Keratinocyte (primary cell): ENCODE data around the gene NUDT9. TPM values are rescaled to one million over a fixed set of nuclear protein-coding genes. Genes with fewer than 3 reads are reported as not detected.

Source experiments
- DNase-seq: peaks from one replicate; pipeline ENCODE4 v3.0.0-alpha.2; 2011; ENCODE audit warnings: low read depth, missing footprints, low spot score
- FAIRE-seq: peaks from 2 replicates; lab custom pipeline; 2011; peaks lifted over from hg19 to GRCh38; lab: Jason Lieb, UNC
- H2AFZ ChIP-seq: 2 replicates; pipeline ENCODE4 v1.6.0; 2012; ENCODE audit warnings: low read length, control low read depth, inconsistent platforms; ENCODE audit not compliant: control insufficient read depth
- H3K27ac ChIP-seq: 2 replicates; pipeline ENCODE4 v1.5.1; 2011; ENCODE audit warnings: low read length; ENCODE audit not compliant: control insufficient read depth, insufficient read depth
- H3K27me3 ChIP-seq: 3 replicates; pipeline ENCODE4 v1.6.0; 2011; ENCODE audit warnings: low read length; ENCODE audit not compliant: control insufficient read depth, insufficient read depth; ENCODE audit errors: extremely low read depth
- H3K36me3 ChIP-seq, 2 experiments: 2 replicates in 1 of 2; 3 replicates in 1 of 2; pipeline ENCODE4 v1.5.1; 2011; ENCODE audit warnings: low read length in 2 of 2, mild to moderate bottlenecking in 1 of 2; ENCODE audit not compliant: control insufficient read depth in 2 of 2, insufficient read depth in 2 of 2; ENCODE audit errors: extremely low read depth in 1 of 2
- H3K4me1 ChIP-seq: 3 replicates; pipeline ENCODE4 v1.5.1; 2011; ENCODE audit warnings: low read length; ENCODE audit not compliant: control insufficient read depth, insufficient read depth; ENCODE audit errors: extremely low read depth
- H3K4me2 ChIP-seq: 3 replicates; pipeline ENCODE4 v1.6.0; 2011; ENCODE audit warnings: low read depth, low read length; ENCODE audit not compliant: control insufficient read depth, insufficient read depth; ENCODE audit errors: extremely low read depth
- H3K4me3 ChIP-seq, 3 experiments: fragments of 200-600 bp in 1 of 3; sonication (generic) in 1 of 3; 2 replicates in 2 of 3; 3 replicates in 1 of 3; pipeline ENCODE4 v1.5.1; 2011 to 2016; ENCODE audit warnings: low read length in 3 of 3, mild to moderate bottlenecking in 3 of 3, control low read depth in 2 of 3, inconsistent platforms in 1 of 3, low read depth in 1 of 3, mixed read lengths in 1 of 3, mixed run types in 1 of 3, moderate library complexity in 1 of 3; ENCODE audit not compliant: control insufficient read depth in 2 of 3, insufficient read depth in 2 of 3; ENCODE audit errors: extremely low read depth in 1 of 3
- H3K79me2 ChIP-seq: 2 replicates; pipeline ENCODE4 v1.6.0; 2012; ENCODE audit warnings: low read length; ENCODE audit not compliant: control insufficient read depth, insufficient read depth
- H3K9ac ChIP-seq: 3 replicates; pipeline ENCODE4 v1.6.0; 2011; ENCODE audit warnings: low read length; ENCODE audit not compliant: control insufficient read depth, insufficient read depth; ENCODE audit errors: extremely low read depth
- H3K9me1 ChIP-seq: 3 replicates; pipeline ENCODE4 v1.6.0; 2011; ENCODE audit warnings: low read length; ENCODE audit not compliant: control insufficient read depth, insufficient read depth; ENCODE audit errors: extremely low read depth
- H3K9me3 ChIP-seq: 2 replicates; pipeline ENCODE4 v1.5.1; 2012; ENCODE audit warnings: low read depth, low read length; ENCODE audit not compliant: control insufficient read depth
- H4K20me1 ChIP-seq: 3 replicates; pipeline ENCODE4 v1.6.0; 2011; ENCODE audit warnings: low read length; ENCODE audit not compliant: control insufficient read depth, insufficient read depth; ENCODE audit errors: extremely low read depth
- EZH2 ChIP-seq: IDR thresholded peaks from one replicate; pipeline ENCODE4 v1.6.1; 2012; ENCODE audit warnings: inconsistent platforms, mild to moderate bottlenecking, low read length, moderate library complexity
- dilution Hi-C: fragments of 300-500 bp; cut with MboI; formaldehyde crosslinking; loops from one replicate; pipeline ENCODE4 v1.7.0; 2020; ENCODE audit warnings: low sequenced_read_pairs; ENCODE audit not compliant: extremely low pct_ligation_motif_present
- polyA plus RNA-seq, 5 experiments: library from polyadenylated mRNA; depleted of rRNA in 3 of 5; stranded (reverse) in 3 of 5; stranded (forward) in 1 of 5; unstranded in 1 of 5; fragments of >200 nt; gene quantifications; 1 replicate in 1 of 5; 2 replicates in 3 of 5; 3 replicates in 1 of 5; pipeline versions ENCODE4 v1.2.1 to v1.2.3, GENCODE V29; 2011 to 2012; ENCODE audit warnings: missing spikeins in 2 of 5, low read depth in 1 of 5, low replicate concordance in 1 of 5
- TF ChIP-seq, protein P1 (sequence below), 3 experiments: IDR thresholded peaks in 1 of 3; conservative IDR thresholded peaks in 1 of 3; optimal IDR thresholded peaks in 1 of 3; 2 replicates in 2 of 3; 3 replicates in 1 of 3; pipeline versions ENCODE3 to v1.5.1; 2011; ENCODE audit warnings: low read length in 3 of 3, mild to moderate bottlenecking in 3 of 3, moderate library complexity in 2 of 3, control low read depth in 1 of 3, inconsistent platforms in 1 of 3; ENCODE audit not compliant: insufficient read depth in 2 of 3; ENCODE audit errors: extremely low read depth in 1 of 3

NUDT9 gene
- polyA plus RNA-seq, 1 donor (not counting 4 experiments of a cell fraction or from before 2014, with no cell fraction given), result 28.5 TPM

DNA sequence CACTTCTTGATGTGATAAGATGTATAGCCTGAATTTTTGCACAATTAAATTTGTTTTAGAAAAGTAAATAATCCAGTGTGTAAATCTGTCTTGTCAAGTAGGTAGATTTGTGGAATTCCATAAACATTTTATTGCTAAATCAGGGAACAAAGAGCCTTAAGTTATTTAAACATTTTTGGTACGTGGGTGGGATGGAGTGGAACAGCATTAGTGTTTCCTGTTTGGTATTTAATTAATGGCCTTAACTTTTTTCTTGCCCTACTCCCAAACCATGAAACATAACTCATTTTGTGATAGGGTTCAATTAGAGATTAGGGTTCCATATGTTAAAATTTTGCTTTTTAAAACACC, 5.1 kb downstream of the NUDT9 start:
- no peaks in the 10 kb centered on the region for H3K27me3 ChIP-seq
- no peak overlapping the region for H3K4me2 ChIP-seq
- H4K20me1 ChIP-seq, result no peaks in the 10 kb centered on the region
- dilution Hi-C loops, result no loop called here
- H3K9me1 ChIP-seq, result no peaks in the 10 kb centered on the region
- DNase-seq (no peak), FAIRE-seq (no peak)
- peaks cover 74% of the 10 kb centered on the region for H3K79me2 ChIP-seq
- H3K27ac ChIP-seq, result no peak overlapping the region
- peaks cover 10% of the 10 kb centered on the region for H3K4me1 ChIP-seq
- no peaks in the 10 kb centered on the region for H3K9me3 ChIP-seq
- H2AFZ ChIP-seq, result no peak overlapping the region
- TF ChIP-seq EZH2, result no peak
- TF ChIP-seq, protein P1, sequence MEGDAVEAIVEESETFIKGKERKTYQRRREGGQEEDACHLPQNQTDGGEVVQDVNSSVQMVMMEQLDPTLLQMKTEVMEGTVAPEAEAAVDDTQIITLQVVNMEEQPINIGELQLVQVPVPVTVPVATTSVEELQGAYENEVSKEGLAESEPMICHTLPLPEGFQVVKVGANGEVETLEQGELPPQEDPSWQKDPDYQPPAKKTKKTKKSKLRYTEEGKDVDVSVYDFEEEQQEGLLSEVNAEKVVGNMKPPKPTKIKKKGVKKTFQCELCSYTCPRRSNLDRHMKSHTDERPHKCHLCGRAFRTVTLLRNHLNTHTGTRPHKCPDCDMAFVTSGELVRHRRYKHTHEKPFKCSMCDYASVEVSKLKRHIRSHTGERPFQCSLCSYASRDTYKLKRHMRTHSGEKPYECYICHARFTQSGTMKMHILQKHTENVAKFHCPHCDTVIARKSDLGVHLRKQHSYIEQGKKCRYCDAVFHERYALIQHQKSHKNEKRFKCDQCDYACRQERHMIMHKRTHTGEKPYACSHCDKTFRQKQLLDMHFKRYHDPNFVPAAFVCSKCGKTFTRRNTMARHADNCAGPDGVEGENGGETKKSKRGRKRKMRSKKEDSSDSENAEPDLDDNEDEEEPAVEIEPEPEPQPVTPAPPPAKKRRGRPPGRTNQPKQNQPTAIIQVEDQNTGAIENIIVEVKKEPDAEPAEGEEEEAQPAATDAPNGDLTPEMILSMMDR (optimal IDR thresholded peaks at IDR 0.05 in 1 of 3, IDR thresholded peaks at IDR 0.05 in 1 of 3, conservative IDR thresholded peaks at IDR 0.05 in 1 of 3; ENCODE audit: extremely low read depth in 1 of 3, insufficient read depth in 2 of 3, low read length in 3 of 3), result no peak
- H3K4me3 ChIP-seq, result no peak overlapping the region
- no peak overlapping the region for H3K9ac ChIP-seq
- no peaks in the 10 kb centered on the region for H3K36me3 ChIP-seq

DNA sequence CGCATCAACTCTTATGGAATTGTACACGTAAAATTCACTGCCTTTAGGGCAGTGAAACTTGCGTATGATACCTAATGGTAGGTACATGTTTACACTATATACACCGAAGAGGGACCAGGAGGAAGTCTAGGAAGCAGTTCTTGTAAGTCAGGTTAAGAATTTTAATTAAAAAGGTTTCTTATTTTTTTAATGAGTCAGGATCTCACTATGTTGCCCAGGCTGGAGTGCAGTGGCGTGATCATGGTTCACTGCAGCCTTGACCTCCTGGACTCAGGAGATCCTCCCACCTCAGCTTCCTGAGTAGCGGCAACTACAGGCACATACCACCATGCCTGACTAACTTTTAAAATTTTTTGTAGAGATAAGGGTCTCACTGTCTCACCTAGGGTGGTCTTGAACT, 6.6 kb downstream of the NUDT9 start:
- Histone ChIP-seq H3K27ac (no peak overlapping the region), H2AFZ (no peak overlapping the region), H3K4me2 (no peak overlapping the region), H3K9me3 (no peaks in the 10 kb centered on the region), H3K79me2 (peaks cover 69% of the 10 kb centered on the region), H4K20me1 (peaks cover 2% of the 10 kb centered on the region), H3K36me3 (no peaks in the 10 kb centered on the region), H3K9me1 (no peaks in the 10 kb centered on the region), H3K4me3 (no peak overlapping the region), H3K27me3 (no peaks in the 10 kb centered on the region), H3K4me1 (peaks cover 8% of the 10 kb centered on the region), H3K9ac (no peak overlapping the region)
- FAIRE-seq (no peak), DNase-seq (no peak)
- dilution Hi-C loops, result no loop called here
- TF ChIP-seq, protein P1 (optimal IDR thresholded peaks at IDR 0.05 in 1 of 3, IDR thresholded peaks at IDR 0.05 in 1 of 3, conservative IDR thresholded peaks at IDR 0.05 in 1 of 3; ENCODE audit: extremely low read depth in 1 of 3, insufficient read depth in 2 of 3, low read length in 3 of 3), result no peak
- TF ChIP-seq EZH2, result no peak
